Activated CD8-positive, alpha-beta memory T cell treated with anti-CD3 and anti-CD28 coated beads for 1 hour (primary cell): ENCODE measurements around the gene CARD18.

Source experiments
- DNase-seq, 2 donors: peaks; one replicate each; pipeline ENCODE4 v3.0.0-alpha.2; 2020; ENCODE audit warnings: low read depth in 1 of 2; ENCODE audit errors: extremely low read depth in 1 of 2

Gene CARD18

GRCh38 chr11:105139669-105140068, at the start of gene CARD18:
Gene CARD18, minus strand, starts transcription at chr11:105139769. Its CDS starts 43 bp downstream, at chr11:105139726.
- DNase-seq = no peak

GRCh38 chr11:105183987-105184386, 44.4 kb upstream of the CARD18 start:
- no peak for DNase-seq

GRCh38 chr11:105183426-105183825, 43.9 kb upstream of the CARD18 start:
- DNase-seq = no peak

GRCh38 chr11:105181521-105181920, 42.0 kb upstream of the CARD18 start:
- no peak for DNase-seq

- DNase-seq = no peak
These were observed 41.5 kb upstream of the CARD18 start for GRCh38 chr11:105181100-105181499.

- DNase-seq = no peak
These were observed 40.1 kb upstream of the CARD18 start for GRCh38 chr11:105179542-105180278.

GRCh38 chr11:105177658-105178057, 38.1 kb upstream of the CARD18 start:
- no peak for DNase-seq

- DNase-seq = no peak
These were observed 28.9 kb upstream of the CARD18 start for GRCh38 chr11:105168457-105168856.

- no peak for DNase-seq
These were observed 27.7 kb upstream of the CARD18 start for GRCh38 chr11:105167244-105167643.

- DNase-seq = no peak
These were observed 24.6 kb upstream of the CARD18 start for GRCh38 chr11:105164208-105164607.

- DNase-seq = no peak
These were observed 22.9 kb upstream of the CARD18 start for GRCh38 chr11:105162506-105162905.

- no peak for DNase-seq
These were observed 18.9 kb upstream of the CARD18 start for GRCh38 chr11:105158436-105158835.

GRCh38 chr11:105156720-105157119, 17.2 kb upstream of the CARD18 start:
- DNase-seq = no peak

GRCh38 chr11:105156231-105156630, 16.7 kb upstream of the CARD18 start:
- no peak for DNase-seq

- no peak for DNase-seq
These were observed 16.1 kb upstream of the CARD18 start for GRCh38 chr11:105155679-105156078.

GRCh38 chr11:105153392-105153791, 13.8 kb upstream of the CARD18 start:
- no peak for DNase-seq

GRCh38 chr11:105152560-105152959, 13.0 kb upstream of the CARD18 start:
- no peak for DNase-seq

- DNase-seq = no peak
These were observed 12.5 kb upstream of the CARD18 start for GRCh38 chr11:105152021-105152512.

GRCh38 chr11:105149477-105149876, 9.9 kb upstream of the CARD18 start:
- DNase-seq = no peak

GRCh38 chr11:105148241-105148640, 8.7 kb upstream of the CARD18 start:
- no peak for DNase-seq

GRCh38 chr11:105144887-105145286, 5.3 kb upstream of the CARD18 start:
- DNase-seq = no peak

- DNase-seq = no peak
These were observed 2.6 kb upstream of the CARD18 start for GRCh38 chr11:105142167-105142566.

- DNase-seq = no peak
These were observed 2.3 kb downstream of the CARD18 start for GRCh38 chr11:105137286-105137685.
